IMR-90 (cell line): ENCODE data around the gene CTNNA2. TPM values are rescaled to one million over a fixed set of nuclear protein-coding genes. Genes with fewer than 3 reads are reported as not detected.

Experiments used
- ATAC-seq: fragments of 200-7000 bp; cut with Tn5 transposase; 2 replicates; pipeline ENCODE4 v1.9.1; 2020; ENCODE audit warnings: low read depth, mild to moderate bottlenecking, moderate library complexity
- BruUV-seq: library from RNA; stranded (reverse); fragments of 400-500 nt; replicated peaks from 2 replicates; lab custom pipeline; 2021; lab: Mats Ljungman, UMichigan
- CTCF ChIA-PET: fragments of 300-600 bp; formaldehyde crosslinking; extraction: SDS; loops from one replicate; lab custom pipeline; 2021; ENCODE audit warnings: antibody characterized with exemption; lab: Yijun Ruan, JAX
- POLR2A ChIA-PET: fragments of 300-600 bp; sonication (Branson Sonifier 250); formaldehyde crosslinking; loops from one replicate; lab custom pipeline; 2022; ENCODE audit warnings: antibody characterized with exemption; ENCODE audit not compliant: unreplicated experiment; lab: Charles Lee
- DNase-seq: peaks from one replicate; pipeline ENCODE4 v3.0.0; 2013
- H2AFZ ChIP-seq: replicated peaks from 2 replicates; pipeline ENCODE3; 2013; ENCODE audit warnings: low read length, mild to moderate bottlenecking; ENCODE audit not compliant: poor library complexity
- H2AK5ac ChIP-seq: 2 replicates; pipeline ENCODE4 v1.6.1; 2013; ENCODE audit warnings: low read depth, low read length, inconsistent platforms
- H2AK9ac ChIP-seq: replicated peaks from 2 replicates; pipeline ENCODE3; 2013; ENCODE audit warnings: mild to moderate bottlenecking, low read depth, low read length, moderate library complexity; ENCODE audit not compliant: poor library complexity
- H2BK120ac ChIP-seq: 2 replicates; pipeline ENCODE4 v1.6.1; 2013; ENCODE audit warnings: low read depth, low read length, inconsistent platforms
- H2BK15ac ChIP-seq: 3 replicates; pipeline ENCODE4 v1.6.1; 2013; ENCODE audit warnings: low read depth, low read length, inconsistent platforms
- H2BK20ac ChIP-seq: 2 replicates; pipeline ENCODE4 v1.6.1; 2013; ENCODE audit warnings: low read depth, mild to moderate bottlenecking, inconsistent platforms, low read length, moderate library complexity
- H2BK5ac ChIP-seq: 2 replicates; pipeline ENCODE4 v1.6.1; 2013; ENCODE audit warnings: mild to moderate bottlenecking, low read depth, low read length, inconsistent platforms; ENCODE audit not compliant: poor library complexity, severe bottlenecking
- H3K14ac ChIP-seq: replicated peaks from 2 replicates; pipeline ENCODE4 v1.6.1; 2013; ENCODE audit warnings: low read depth, low read length, inconsistent platforms
- H3K18ac ChIP-seq: 2 replicates; pipeline ENCODE4 v1.6.1; 2013; ENCODE audit warnings: low read depth, low read length, control low read depth
- H3K23ac ChIP-seq: 2 replicates; pipeline ENCODE4 v1.6.1; 2013; ENCODE audit warnings: low read depth, low read length, inconsistent platforms
- H3K27ac ChIP-seq: 2 replicates; pipeline ENCODE4 v1.5.1; 2013; ENCODE audit warnings: mild to moderate bottlenecking, control low read depth, low read length; ENCODE audit not compliant: insufficient read depth
- H3K27me3 ChIP-seq: 2 replicates; pipeline ENCODE4 v1.6.1; 2013; ENCODE audit warnings: low read length; ENCODE audit not compliant: control insufficient read depth, insufficient read depth
- H3K36me3 ChIP-seq: 2 replicates; pipeline ENCODE4 v1.6.1; 2013; ENCODE audit warnings: low read length, mixed read lengths; ENCODE audit not compliant: control insufficient read depth, insufficient read depth
- H3K4ac ChIP-seq: 2 replicates; pipeline ENCODE4 v1.6.1; 2013; ENCODE audit warnings: low read depth, low read length, inconsistent platforms
- H3K4me1 ChIP-seq: 2 replicates; pipeline ENCODE4 v1.6.1; 2013; ENCODE audit warnings: low read length, mixed read lengths; ENCODE audit not compliant: control insufficient read depth, insufficient read depth
- H3K4me2 ChIP-seq: 2 replicates; pipeline ENCODE4 v1.6.1; 2013; ENCODE audit warnings: low read depth, mild to moderate bottlenecking, control low read depth, low read length, moderate library complexity
- H3K4me3 ChIP-seq: 2 replicates; pipeline ENCODE4 v1.5.1; 2013; ENCODE audit warnings: low read depth, mild to moderate bottlenecking, control low read depth, low read length, moderate library complexity; ENCODE audit not compliant: insufficient read depth
- H3K56ac ChIP-seq: 2 replicates; pipeline ENCODE4 v1.6.1; 2013; ENCODE audit warnings: low read length, inconsistent platforms; ENCODE audit not compliant: insufficient read depth; ENCODE audit errors: extremely low read depth
- H3K79me1 ChIP-seq, 2 experiments: 2 replicates each; pipeline ENCODE4 v1.6.1; 2013; ENCODE audit warnings: low read length in 2 of 2, inconsistent platforms in 1 of 2, low read depth in 1 of 2
- H3K9ac ChIP-seq: 2 replicates; pipeline ENCODE4 v1.6.1; 2013; ENCODE audit warnings: low read depth, low read length, control low read depth
- H3K9me1 ChIP-seq: 2 replicates; pipeline ENCODE4 v1.6.1; 2013; ENCODE audit warnings: low read length, inconsistent platforms; ENCODE audit not compliant: insufficient read depth
- H3K9me3 ChIP-seq: 2 replicates; pipeline ENCODE4 v1.6.1; 2013; ENCODE audit warnings: low read length; ENCODE audit not compliant: control insufficient read depth, insufficient read depth
- H4K20me1 ChIP-seq: 2 replicates; pipeline ENCODE4 v1.6.1; 2013; ENCODE audit warnings: low read length, inconsistent platforms; ENCODE audit not compliant: insufficient read depth
- H4K5ac ChIP-seq: 2 replicates; pipeline ENCODE4 v1.6.1; 2013; ENCODE audit warnings: mild to moderate bottlenecking, low read depth, low read length, control low read depth
- H4K8ac ChIP-seq, 2 experiments: 2 replicates each; pipeline ENCODE4 v1.6.1; 2013; ENCODE audit warnings: low read depth in 2 of 2, low read length in 2 of 2, control low read depth in 1 of 2, inconsistent platforms in 1 of 2
- H4K91ac ChIP-seq: 2 replicates; pipeline ENCODE4 v1.6.1; 2013; ENCODE audit warnings: low read depth, low read length, inconsistent platforms; ENCODE audit not compliant: insufficient read depth
- BHLHE40 ChIP-seq: fragments of 150-350 bp; IDR thresholded peaks from 2 replicates; pipeline ENCODE4 v1.6.1; 2016; ENCODE audit warnings: mild to moderate bottlenecking, low read depth, low read length
- CEBPB ChIP-seq: IDR thresholded peaks from 2 replicates; pipeline ENCODE4 v1.6.1; 2012; ENCODE audit warnings: low read depth, low read length, improper control_type of control experiment
- CHD1 ChIP-seq: IDR thresholded peaks from 2 replicates; pipeline ENCODE4 v1.6.1; 2012; ENCODE audit warnings: low read depth, low read length, improper control_type of control experiment
- FOS ChIP-seq: fragments of 150-350 bp; IDR thresholded peaks from 2 replicates; pipeline ENCODE4 v1.6.1; 2016; ENCODE audit warnings: low read depth, low read length
- MAFK ChIP-seq: IDR thresholded peaks from 2 replicates; pipeline ENCODE4 v1.6.1; 2012; ENCODE audit warnings: low read depth, low read length, improper control_type of control experiment
- MAZ ChIP-seq: IDR thresholded peaks from 2 replicates; pipeline ENCODE4 v1.6.1; 2012; ENCODE audit warnings: low read depth, mild to moderate bottlenecking, low read length, improper control_type of control experiment, moderate library complexity, borderline replicate concordance
- MXI1 ChIP-seq: IDR thresholded peaks from 2 replicates; pipeline ENCODE4 v1.6.1; 2012; ENCODE audit warnings: low read depth, mild to moderate bottlenecking, low read length, moderate library complexity, borderline replicate concordance
- NFE2L2 ChIP-seq: fragments of 150-350 bp; IDR thresholded peaks from 2 replicates; pipeline ENCODE4 v1.6.1; 2016; ENCODE audit warnings: low read depth, mild to moderate bottlenecking, low read length
- POLR2A ChIP-seq: IDR thresholded peaks from 2 replicates; pipeline ENCODE4 v1.6.1; 2012; ENCODE audit warnings: mild to moderate bottlenecking, low read depth, low read length
- RAD21 ChIP-seq: IDR thresholded peaks from 2 replicates; pipeline ENCODE4 v1.6.1; 2012; ENCODE audit warnings: low read length, improper control_type of control experiment
- RCOR1 ChIP-seq: IDR thresholded peaks from 2 replicates; pipeline ENCODE4 v1.6.1; 2012; ENCODE audit warnings: mild to moderate bottlenecking, low read length, improper control_type of control experiment; ENCODE audit not compliant: insufficient replicate concordance
- RFX5 ChIP-seq: IDR thresholded peaks from 2 replicates; pipeline ENCODE4 v1.8.0; 2012; ENCODE audit warnings: low read depth, mild to moderate bottlenecking, low read length, moderate library complexity
- SMC3 ChIP-seq: fragments of 150-350 bp; IDR thresholded peaks from 2 replicates; pipeline ENCODE4 v1.6.1; 2016; ENCODE audit warnings: low read depth, mild to moderate bottlenecking, antibody characterized with exemption, low read length, moderate library complexity
- WGBS, 2 experiments: methylation state at CpG; one replicate each; pipeline versions ENCODE4 v1.1.5 to v1.1.7; 2013; ENCODE audit warnings: missing lambda C conversion rate in 2 of 2; ENCODE audit not compliant: insufficient read length in 1 of 2; ENCODE audit errors: extremely low coverage in 2 of 2; 5-methylcytosine and 5-hydroxymethylcytosine counted together
- dilution Hi-C: fragments of 300-500 bp; cut with HindIII; formaldehyde crosslinking; loops from one replicate; pipeline ENCODE4 v1.14.3; 2018; ENCODE audit warnings: low sequenced_read_pairs; ENCODE audit not compliant: unreplicated experiment
- in situ Hi-C: fragments of 300-500 bp; cut with MboI; formaldehyde crosslinking; loops from 3 replicates; pipeline ENCODE4 v1.14.3; 2019; ENCODE audit warnings: low sequenced_read_pairs, inconsistent platforms, mixed read lengths
- intact Hi-C: fragments of 100-400 bp; cut with micrococcal nuclease; formaldehyde crosslinking; loops from 2 replicates; pipeline ENCODE4 v1.10.0; 2022
- polyA plus RNA-seq, 3 experiments: library from polyadenylated mRNA; depleted of rRNA; stranded (reverse); fragments of >200 nt; gene quantifications; 2 replicates each; pipeline ENCODE4 v1.2.3, GENCODE V29; 2012; ENCODE audit warnings: low replicate concordance in 1 of 3
- total RNA-seq: library from RNA; depleted of rRNA; stranded (reverse); fragments of >200 nt; gene quantifications from 2 replicates; pipeline ENCODE4 v1.2.3, GENCODE V29; 2012
- TF ChIP-seq, protein P1 (sequence below): fragments of 150-350 bp; IDR thresholded peaks from 2 replicates; pipeline ENCODE4 v1.6.1; 2016; ENCODE audit warnings: low read depth, mild to moderate bottlenecking, low read length, moderate library complexity, borderline replicate concordance
- TF ChIP-seq, protein P2 (sequence below): fragments of 150-350 bp; IDR thresholded peaks from 2 replicates; pipeline ENCODE4 v1.6.1; 2017; ENCODE audit warnings: mild to moderate bottlenecking, antibody characterized with exemption, low read length, low read depth
- TF ChIP-seq, protein P3 (sequence below): conservative IDR thresholded peaks from 2 replicates; pipeline ENCODE4 v1.5.1; 2012; ENCODE audit warnings: mild to moderate bottlenecking, low read depth, low read length, improper control_type of control experiment

The CTNNA2 gene
- total and polyA plus RNA-seq, 2 of the 4 experiments (the other 2 are of a cell fraction): not detected

DNA sequence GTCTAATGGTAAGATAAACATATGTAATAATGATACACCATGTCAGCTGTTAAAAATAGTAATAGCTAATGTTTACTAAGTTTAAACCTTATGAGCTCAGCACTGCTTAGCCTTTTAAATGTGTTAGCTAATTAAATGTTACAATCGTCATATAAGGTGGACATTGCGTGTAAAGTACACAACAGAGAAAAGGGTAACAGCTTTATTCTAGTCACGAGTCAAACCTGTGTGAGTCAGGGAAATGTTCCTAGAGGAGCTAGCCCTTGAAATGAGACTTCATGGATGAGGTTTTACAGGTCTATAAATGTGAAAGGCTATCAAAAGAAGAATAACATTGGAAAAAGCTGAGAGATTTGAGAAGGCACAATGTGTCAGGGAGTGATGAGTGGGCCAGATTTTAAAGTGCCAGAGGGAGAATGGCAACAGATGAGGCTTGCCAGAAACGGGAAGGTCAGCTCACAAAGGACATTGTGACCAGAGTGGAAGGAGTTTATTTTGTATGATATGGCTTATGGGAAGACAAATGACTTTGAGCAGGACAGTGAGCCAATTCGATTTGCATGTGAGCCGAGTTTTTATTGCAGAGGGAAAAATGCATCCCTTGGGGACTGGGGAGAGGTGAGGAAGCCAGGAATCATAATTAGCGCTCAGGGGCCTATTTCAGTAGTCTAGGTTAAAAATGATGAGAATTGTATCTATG, 276.3 kb downstream of the CTNNA2 start:
- Histone ChIP-seq H3K14ac (no peak overlapping the region), H3K56ac (no peak overlapping the region), H3K9me1 (no peaks in the 10 kb centered on the region), H3K18ac (no peak overlapping the region), H2AFZ (no peak overlapping the region), H2AK5ac (no peak overlapping the region), H4K20me1 (no peaks in the 10 kb centered on the region), H3K27ac (no peak overlapping the region), H2BK15ac (no peak overlapping the region), H3K27me3 (no peaks in the 10 kb centered on the region), H3K79me1 (no peaks in the 10 kb centered on the region), H3K23ac (no peak overlapping the region), H3K4ac (no peak overlapping the region), H3K36me3 (no peaks in the 10 kb centered on the region), H4K91ac (no peak overlapping the region), H4K5ac (no peak overlapping the region), H2AK9ac (no peak overlapping the region), H2BK5ac (no peak overlapping the region), H3K9me3 (no peaks in the 10 kb centered on the region), H4K8ac (no peak overlapping the region), H2BK20ac (no peak overlapping the region), H3K4me2 (no peak overlapping the region), H2BK120ac (no peak overlapping the region), H3K4me1 (no peaks in the 10 kb centered on the region), H3K9ac (no peak overlapping the region), H3K4me3 (no peak overlapping the region)
- CTCF ChIA-PET: no interaction called here
- no TSS peak for BruUV-seq
- WGBS, 2 experiments: 27% methylated on average over 4 of the region's 7 CpGs; no CpG with 5 or more reads in 1 of the 2 experiments
- no peak for TF ChIP-seq MAZ
- no peak for TF ChIP-seq RCOR1
- TF ChIP-seq FOS: no peak
- TF ChIP-seq, protein P1, sequence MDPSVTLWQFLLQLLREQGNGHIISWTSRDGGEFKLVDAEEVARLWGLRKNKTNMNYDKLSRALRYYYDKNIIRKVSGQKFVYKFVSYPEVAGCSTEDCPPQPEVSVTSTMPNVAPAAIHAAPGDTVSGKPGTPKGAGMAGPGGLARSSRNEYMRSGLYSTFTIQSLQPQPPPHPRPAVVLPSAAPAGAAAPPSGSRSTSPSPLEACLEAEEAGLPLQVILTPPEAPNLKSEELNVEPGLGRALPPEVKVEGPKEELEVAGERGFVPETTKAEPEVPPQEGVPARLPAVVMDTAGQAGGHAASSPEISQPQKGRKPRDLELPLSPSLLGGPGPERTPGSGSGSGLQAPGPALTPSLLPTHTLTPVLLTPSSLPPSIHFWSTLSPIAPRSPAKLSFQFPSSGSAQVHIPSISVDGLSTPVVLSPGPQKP: no peak
- TF ChIP-seq, protein P2, sequence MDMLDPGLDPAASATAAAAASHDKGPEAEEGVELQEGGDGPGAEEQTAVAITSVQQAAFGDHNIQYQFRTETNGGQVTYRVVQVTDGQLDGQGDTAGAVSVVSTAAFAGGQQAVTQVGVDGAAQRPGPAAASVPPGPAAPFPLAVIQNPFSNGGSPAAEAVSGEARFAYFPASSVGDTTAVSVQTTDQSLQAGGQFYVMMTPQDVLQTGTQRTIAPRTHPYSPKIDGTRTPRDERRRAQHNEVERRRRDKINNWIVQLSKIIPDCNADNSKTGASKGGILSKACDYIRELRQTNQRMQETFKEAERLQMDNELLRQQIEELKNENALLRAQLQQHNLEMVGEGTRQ: no peak
- no peak for TF ChIP-seq MXI1
- no peak for TF ChIP-seq RAD21
- no peak for TF ChIP-seq RFX5
- TF ChIP-seq CEBPB: no peak
- TF ChIP-seq, protein P3, sequence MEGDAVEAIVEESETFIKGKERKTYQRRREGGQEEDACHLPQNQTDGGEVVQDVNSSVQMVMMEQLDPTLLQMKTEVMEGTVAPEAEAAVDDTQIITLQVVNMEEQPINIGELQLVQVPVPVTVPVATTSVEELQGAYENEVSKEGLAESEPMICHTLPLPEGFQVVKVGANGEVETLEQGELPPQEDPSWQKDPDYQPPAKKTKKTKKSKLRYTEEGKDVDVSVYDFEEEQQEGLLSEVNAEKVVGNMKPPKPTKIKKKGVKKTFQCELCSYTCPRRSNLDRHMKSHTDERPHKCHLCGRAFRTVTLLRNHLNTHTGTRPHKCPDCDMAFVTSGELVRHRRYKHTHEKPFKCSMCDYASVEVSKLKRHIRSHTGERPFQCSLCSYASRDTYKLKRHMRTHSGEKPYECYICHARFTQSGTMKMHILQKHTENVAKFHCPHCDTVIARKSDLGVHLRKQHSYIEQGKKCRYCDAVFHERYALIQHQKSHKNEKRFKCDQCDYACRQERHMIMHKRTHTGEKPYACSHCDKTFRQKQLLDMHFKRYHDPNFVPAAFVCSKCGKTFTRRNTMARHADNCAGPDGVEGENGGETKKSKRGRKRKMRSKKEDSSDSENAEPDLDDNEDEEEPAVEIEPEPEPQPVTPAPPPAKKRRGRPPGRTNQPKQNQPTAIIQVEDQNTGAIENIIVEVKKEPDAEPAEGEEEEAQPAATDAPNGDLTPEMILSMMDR: no peak
- no peak for TF ChIP-seq POLR2A
- no peak for TF ChIP-seq NFE2L2
- no peak for TF ChIP-seq CHD1
- no peak for TF ChIP-seq MAFK
- TF ChIP-seq BHLHE40: no peak
- no peak for TF ChIP-seq SMC3
- intact Hi-C loops (no loop called here), in situ Hi-C loops (no loop called here), dilution Hi-C loops (no loop called here)
- DNase-seq (no peak), ATAC-seq (no peak)
- POLR2A ChIA-PET: no interaction called here
